NCI-H2171 (cell line): ENCODE measurements around the gene PAIP1.
"Not testable (repeated sequence)": the region's sequence is repeated elsewhere in the genome, so short reads cannot be mapped to it uniquely, and the experiment has no call there.

Experiments
- DNase-seq: peaks from one replicate; lab custom pipeline; 2025; lab: John Stamatoyannopoulos, UW

The PAIP1 gene

GRCh38 chr5:43571237-43571636 is 14.4 kb upstream of the PAIP1 start:
- no peak for DNase-seq

- DNase-seq = no peak
Observed at GRCh38 chr5:43570450-43571158, 13.7 kb upstream of the PAIP1 start.

GRCh38 chr5:43569236-43569746 is 12.4 kb upstream of the PAIP1 start:
- no peak for DNase-seq

GRCh38 chr5:43567967-43568366 is 11.1 kb upstream of the PAIP1 start:
- no peak for DNase-seq

GRCh38 chr5:43565043-43565442 is 8.2 kb upstream of the PAIP1 start:
- no peak for DNase-seq

GRCh38 chr5:43564289-43564850 is 7.5 kb upstream of the PAIP1 start:
- DNase-seq = no peak

GRCh38 chr5:43563321-43563720 is 6.4 kb upstream of the PAIP1 start:
- no peak for DNase-seq

- DNase-seq = no peak
Observed at GRCh38 chr5:43561356-43561755, 4.5 kb upstream of the PAIP1 start.

- peak; percentile 2 for DNase-seq
Observed at GRCh38 chr5:43560128-43560527, 3.3 kb upstream of the PAIP1 start.

- peak; percentile 79 for DNase-seq
Observed at GRCh38 chr5:43556607-43556856, 345 bp downstream of the PAIP1 start.

GRCh38 chr5:43555895-43556606 is 826 bp downstream of the PAIP1 start:
- DNase-seq = peak; percentile 49

GRCh38 chr5:43554497-43554896 is 2.4 kb downstream of the PAIP1 start:
- no peak for DNase-seq

GRCh38 chr5:43553381-43553780 is 3.5 kb downstream of the PAIP1 start:
- no peak for DNase-seq

- no peak for DNase-seq
Observed at GRCh38 chr5:43551731-43552130, 5.1 kb downstream of the PAIP1 start.

GRCh38 chr5:43549272-43549671 is 7.6 kb downstream of the PAIP1 start:
- DNase-seq = not testable (repeated sequence)

- no peak for DNase-seq
Observed at GRCh38 chr5:43548358-43548757, 8.5 kb downstream of the PAIP1 start.

- DNase-seq = no peak
Observed at GRCh38 chr5:43547532-43547931, 9.3 kb downstream of the PAIP1 start.

- no peak for DNase-seq
Observed at GRCh38 chr5:43543434-43543833, 13.4 kb downstream of the PAIP1 start.

GRCh38 chr5:43540746-43541145 is 16.1 kb downstream of the PAIP1 start:
- no peak for DNase-seq

GRCh38 chr5:43536972-43537371 is 19.9 kb downstream of the PAIP1 start:
- no peak for DNase-seq

GRCh38 chr5:43533646-43534045 is 23.2 kb downstream of the PAIP1 start:
- no peak for DNase-seq

GRCh38 chr5:43530648-43531047 is 26.2 kb downstream of the PAIP1 start:
- DNase-seq = no peak

GRCh38 chr5:43523662-43524072 is 33.2 kb downstream of the PAIP1 start:
- DNase-seq = no peak
